ENCODE data around the gene FRMD5.

Gene FRMD5

DNA sequence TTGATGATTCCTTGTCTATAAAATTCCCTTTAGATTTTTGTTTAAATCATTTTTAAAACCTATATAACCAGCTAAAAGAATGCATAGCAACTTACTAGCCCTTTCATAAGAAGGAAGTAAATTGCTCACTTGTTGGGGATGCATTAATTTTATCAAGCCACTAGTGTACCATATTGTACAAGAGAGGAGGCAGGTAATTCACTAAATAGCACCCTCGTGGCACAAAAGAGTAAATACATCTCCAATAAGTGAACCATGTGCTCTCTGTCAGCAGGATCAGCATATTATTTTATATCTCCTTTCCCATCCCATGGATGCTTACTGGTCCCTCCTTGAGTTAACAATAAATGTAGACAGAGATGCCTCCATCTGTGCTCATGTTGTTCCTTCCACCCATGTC lies 34.3 kb downstream of the FRMD5 start:
- no peak for DNase-seq (ENCODE audit: low spot score)

DNA sequence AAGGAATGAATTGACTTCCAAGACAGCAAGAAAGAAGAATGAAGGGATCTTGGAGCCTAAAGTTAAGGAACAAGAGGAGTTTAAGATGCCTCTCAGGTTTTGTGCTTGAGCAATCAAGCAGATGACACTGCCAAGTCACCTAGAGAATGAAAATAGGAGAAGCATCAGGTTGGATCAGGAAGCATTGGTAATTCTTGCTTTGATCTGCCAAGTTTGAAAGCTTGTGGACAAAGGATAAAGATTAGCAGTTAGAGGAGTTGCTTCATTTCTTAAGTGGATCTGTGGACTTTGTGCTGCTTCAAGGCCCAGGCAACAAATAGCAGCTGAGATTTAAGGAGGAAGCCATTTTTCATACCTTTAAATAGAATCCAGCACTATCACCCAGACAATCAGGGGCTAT lies 35.6 kb downstream of the FRMD5 start:
- no peak for DNase-seq (ENCODE audit: low spot score)

- DNase-seq (ENCODE audit: low spot score) = no peak
Measured at GRCh38 chr15:44158111-44158510, 37.0 kb downstream of the FRMD5 start.

- DNase-seq (ENCODE audit: low spot score) = no peak
Measured at GRCh38 chr15:44157679-44158078, 37.4 kb downstream of the FRMD5 start.

DNA sequence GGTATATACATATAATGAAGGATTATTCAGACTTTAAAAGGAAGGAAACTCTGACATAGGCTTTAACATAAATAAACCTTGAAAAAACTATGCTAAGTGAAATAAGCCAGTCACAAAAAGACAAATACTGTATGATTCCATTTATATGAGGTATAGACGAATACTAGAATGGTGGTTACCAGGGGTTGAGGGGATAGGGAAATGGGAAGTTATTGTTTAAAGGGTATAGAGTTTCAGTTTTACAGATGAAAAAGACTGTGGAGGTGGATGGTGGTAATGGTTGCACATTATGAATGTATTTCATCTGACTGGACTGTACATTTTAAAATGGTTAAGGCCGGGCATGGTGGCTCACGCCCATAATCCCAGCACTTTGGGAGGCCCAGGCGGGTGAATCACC lies 41.7 kb downstream of the FRMD5 start:
- DNase-seq (ENCODE audit: low spot score) = no peak

GRCh38 chr15:44149224-44149623 lies 45.8 kb downstream of the FRMD5 start:
- DNase-seq (ENCODE audit: low spot score) = no peak

DNA sequence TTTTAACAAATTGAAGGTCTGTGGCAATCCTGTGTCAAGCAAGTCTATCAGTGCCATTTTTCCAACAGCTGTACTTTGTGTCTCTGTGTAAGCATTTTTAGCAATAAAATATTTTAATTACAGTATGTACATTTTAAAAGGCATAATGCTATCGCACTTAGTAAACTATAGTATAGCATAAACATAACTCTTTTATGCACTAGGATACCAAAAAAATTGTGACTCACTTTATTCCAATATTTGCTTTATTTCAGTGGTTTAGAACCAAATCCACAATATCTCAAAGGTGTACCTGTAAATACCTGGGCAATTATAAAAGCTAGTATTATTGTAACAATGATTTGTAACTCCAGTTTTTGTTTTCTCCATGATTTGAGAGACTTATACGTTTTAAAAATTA lies 46.5 kb downstream of the FRMD5 start:
- DNase-seq (ENCODE audit: low spot score) = no peak

DNA sequence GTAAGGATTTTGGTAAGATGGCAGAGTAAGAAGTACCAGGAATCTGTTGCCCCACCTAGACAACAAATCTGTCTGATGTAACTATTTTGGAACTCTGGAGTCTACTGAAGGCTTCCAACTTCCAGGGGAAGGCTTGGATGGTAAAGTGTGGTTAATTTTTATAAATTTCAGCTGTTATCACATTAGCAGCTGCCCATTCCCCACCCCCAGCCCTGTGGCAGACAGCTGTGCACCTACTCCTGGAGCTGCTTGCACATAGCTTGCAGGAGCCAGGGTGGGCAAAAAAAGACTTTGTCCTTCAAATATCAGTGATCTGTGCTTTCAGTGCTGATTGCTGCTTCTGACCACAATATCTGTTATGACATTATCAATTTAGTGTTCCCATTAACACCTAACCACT lies 47.4 kb downstream of the FRMD5 start:
- no peak for DNase-seq (ENCODE audit: low spot score)

DNA sequence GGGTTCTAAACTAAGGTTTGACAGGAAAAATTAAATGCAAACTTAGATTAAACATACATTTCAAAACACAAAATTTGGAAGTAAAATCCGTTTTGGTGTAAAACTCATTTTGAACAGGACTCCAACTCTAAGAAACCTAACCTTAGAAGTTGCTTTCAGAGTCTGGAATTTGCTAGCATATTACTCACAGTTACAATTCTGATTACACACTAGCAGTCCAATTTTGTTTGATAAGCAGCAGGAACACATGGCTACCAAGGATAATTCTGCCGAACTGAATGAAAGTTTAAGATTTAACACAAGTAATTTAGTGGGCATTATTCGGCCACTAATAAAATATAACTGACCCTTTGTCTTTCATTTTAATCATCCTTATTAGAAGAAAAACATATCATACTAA lies 49.6 kb downstream of the FRMD5 start:
- DNase-seq (ENCODE audit: low spot score) = no peak

GRCh38 chr15:44144992-44145391 lies 50.1 kb downstream of the FRMD5 start:
- DNase-seq (ENCODE audit: low spot score) = no peak

DNA sequence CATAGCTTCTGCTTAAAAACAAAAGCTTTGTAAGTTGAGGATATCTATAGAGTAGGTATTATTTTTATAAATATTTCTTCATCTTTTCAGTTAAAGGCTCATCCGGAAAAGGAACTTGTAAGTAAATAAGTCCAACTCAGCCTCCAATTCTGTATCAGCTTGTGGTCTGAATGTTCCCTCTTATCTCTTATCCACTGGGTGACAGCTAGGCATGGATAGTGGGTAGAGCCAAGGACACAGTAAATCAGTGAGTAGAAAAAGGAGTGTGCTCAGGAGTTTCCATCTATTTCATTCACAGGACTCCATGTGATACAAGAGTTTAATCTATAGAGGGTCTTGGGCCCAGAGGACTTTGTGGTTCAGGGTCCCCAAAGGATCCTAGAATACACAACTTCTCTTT lies 50.9 kb downstream of the FRMD5 start:
- DNase-seq (ENCODE audit: low spot score) = no peak

DNA sequence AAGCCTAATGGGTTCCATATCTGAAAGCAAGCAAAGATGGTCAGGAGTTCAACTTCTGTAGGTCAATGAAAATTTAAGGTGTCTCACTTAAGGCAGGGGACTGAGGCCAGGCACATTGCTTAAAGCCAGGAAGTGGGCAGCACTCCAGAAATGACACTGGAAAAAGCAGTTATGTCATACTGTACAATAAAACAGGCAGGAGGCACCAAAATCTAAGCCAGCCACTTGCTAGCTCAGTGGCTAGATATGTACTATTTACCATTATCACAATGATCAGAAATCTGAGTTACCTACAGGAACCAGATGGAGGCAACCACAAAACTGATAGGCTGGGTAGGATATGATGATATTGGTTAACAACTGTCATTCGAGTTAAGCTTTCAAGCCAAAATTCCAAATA lies 57.3 kb downstream of the FRMD5 start:
- DNase-seq (ENCODE audit: low spot score) = no peak

DNA sequence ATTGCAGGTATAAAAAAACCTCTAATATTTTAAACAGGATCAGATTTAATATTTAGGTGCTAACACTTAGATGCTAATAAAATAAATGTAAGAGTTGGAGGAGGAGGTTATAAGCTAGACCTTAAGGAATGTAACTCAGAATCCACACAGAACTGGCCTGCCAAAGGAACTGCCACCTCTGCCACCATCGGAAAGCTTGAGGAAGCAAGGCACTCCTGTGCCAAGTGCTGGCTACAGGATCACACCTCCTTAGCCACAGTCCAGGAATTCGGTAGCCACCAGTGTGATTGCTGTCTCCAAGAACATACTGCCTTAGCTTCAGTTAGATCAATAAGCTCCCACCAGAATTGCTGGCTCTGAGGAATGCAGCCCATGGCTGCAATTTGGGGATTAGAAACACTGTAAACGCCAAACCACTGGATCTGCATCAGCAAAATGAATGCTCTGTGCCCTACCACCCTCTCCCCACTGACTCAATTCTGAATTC lies 58.0 kb downstream of the FRMD5 start:
- DNase-seq (ENCODE audit: low spot score) = no peak

DNA sequence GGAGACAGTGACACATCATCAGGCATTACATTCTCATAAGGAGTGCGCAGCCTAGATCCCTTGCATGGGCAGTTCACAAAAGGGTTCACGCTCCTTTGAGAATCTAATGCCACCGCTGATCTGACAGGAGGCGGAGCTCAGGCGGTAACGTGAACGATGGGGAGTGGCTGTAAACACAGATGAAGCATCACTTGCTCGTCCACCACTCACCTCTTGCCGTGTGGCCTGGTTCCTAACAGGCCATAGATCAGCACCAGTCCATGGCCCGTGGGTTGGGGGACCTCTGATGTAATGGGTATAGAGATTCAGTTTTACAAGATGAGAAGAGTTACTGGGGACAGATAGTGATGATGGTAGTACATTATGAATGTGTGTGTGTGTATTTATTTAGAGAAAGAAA lies 63.0 kb downstream of the FRMD5 start:
- no peak for DNase-seq (ENCODE audit: low spot score)

- DNase-seq (ENCODE audit: low spot score) = no peak
Measured at GRCh38 chr15:44130778-44131177, 64.3 kb downstream of the FRMD5 start.

DNA sequence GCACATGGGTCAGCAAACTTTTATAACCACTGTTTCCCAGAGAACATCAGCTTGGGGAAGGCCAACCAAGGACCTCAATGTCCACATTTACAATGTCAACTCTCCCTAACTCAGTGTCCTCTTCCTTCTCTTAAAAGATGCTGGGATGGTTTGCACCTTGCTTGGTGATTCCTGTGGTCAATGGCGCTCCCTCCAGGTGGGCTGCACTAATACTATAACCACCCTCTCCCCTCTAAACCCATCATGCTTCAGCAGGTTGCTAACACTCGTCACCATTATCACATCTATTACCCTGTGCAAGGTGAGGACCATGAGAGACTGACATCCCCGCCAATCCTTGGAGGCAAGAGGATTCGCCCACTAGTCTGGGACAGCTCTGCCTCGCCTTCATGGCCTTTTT lies 65.2 kb downstream of the FRMD5 start:
- DNase-seq (ENCODE audit: low spot score) = no peak

- no peak for DNase-seq (ENCODE audit: low spot score)
Measured at GRCh38 chr15:44128443-44128842, 66.6 kb downstream of the FRMD5 start.

DNA sequence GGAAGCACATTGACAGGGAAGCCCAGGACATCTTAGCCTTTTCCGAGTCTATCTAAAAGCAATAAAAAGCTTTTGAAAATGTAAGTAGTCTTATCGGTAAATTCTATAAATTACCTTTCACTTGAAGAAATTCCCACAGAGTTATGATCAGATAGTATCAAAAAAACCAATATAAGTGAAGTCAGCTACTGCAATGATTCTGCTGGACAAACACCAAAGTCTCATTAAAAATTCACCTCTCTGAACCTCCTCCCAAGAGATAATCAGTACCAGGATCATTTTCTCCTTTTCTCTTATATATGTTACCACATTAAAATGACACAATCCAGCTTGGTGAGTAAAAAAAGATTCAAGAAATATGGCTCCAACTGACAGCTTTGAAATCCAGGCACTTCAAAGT lies 69.2 kb downstream of the FRMD5 start:
- DNase-seq (ENCODE audit: low spot score) = no peak

DNA sequence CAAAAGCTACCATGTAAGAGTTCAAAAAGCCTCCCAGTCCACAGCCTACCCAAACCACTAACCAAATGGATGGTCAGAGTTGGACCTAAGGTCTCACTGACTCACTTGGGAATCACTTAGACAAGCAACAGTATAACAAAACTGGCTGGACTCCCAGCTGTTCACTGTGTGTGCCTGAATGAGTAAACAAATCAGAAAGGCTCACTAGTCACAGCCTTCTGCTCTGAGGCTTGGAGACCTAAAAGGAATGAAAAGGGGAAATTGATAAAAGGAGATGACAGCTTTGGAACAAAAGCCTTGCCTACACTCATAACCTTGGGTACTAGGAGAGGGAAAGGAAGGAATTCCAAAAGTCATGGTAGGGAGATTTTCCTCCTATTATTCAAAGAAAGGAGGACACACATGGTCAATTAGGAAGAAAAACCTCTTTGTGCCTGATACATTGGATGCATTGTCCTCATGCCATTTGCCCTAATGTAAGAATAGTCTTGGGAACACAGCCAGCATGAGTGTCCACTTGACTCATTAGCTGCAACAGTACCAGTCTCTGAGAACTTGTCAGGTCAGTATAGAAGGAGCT lies 92.3 kb downstream of the FRMD5 start:
- DNase-seq (ENCODE audit: low spot score) = peak; percentile 95

GRCh38 chr15:44101944-44102343 lies 93.1 kb downstream of the FRMD5 start:
- no peak for DNase-seq (ENCODE audit: low spot score)

GRCh38 chr15:44101286-44101685 lies 93.8 kb downstream of the FRMD5 start:
- DNase-seq (ENCODE audit: low spot score) = no peak

DNA sequence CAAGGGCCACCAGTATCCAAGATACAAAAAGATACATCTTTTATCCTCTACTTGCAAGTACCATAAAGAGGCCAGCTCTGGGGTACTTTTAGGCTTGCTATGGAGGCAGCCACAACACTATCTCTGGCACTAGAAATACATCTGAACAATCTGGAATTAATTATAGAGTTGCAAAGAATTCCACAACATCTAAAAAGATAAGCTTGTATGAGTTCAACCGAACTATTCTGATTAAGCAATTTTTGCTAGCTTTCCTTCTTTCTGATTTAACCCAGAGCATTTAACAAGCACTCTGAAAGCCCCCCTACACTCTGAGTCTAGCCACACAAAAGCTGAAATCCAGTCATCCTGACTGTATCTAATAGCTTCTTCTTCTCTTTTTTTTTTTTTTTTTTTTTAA lies 95.4 kb downstream of the FRMD5 start:
- DNase-seq (ENCODE audit: low spot score) = no peak

- DNase-seq (ENCODE audit: low spot score) = no peak
Measured at GRCh38 chr15:44097552-44097951, 97.5 kb downstream of the FRMD5 start.

- no peak for DNase-seq (ENCODE audit: low spot score)
Measured at GRCh38 chr15:44096596-44096995, 98.5 kb downstream of the FRMD5 start.

DNA sequence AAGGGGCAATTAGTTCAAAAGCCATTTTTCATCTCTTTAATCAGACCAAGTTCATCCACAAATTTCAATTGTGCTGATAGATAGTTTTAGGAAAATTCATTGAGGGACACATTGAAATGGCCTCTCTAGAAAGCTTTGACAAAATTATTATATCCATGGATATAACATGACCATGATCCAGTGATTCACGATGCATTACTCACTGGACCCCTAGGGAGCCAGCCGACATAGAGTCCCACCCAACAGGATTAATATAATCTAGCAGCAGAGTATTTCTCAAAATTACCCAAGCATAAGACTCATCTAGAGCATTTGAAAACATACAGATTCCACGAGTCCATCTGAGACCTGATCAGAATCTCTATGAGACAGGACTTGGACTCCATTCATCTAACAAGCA lies 100.3 kb downstream of the FRMD5 start:
- DNase-seq (ENCODE audit: low spot score) = no peak

Measured in Ammon's horn (tissue), 1 donor.